Epidermal melanocyte (primary cell): ENCODE data around the gene CYLC1.

Source experiments
- DNase-seq: peaks from one replicate; pipeline ENCODE4 v3.0.0; 2011; ENCODE audit warnings: low spot score; ENCODE audit not compliant: insufficient read length

The CYLC1 gene, protein sequence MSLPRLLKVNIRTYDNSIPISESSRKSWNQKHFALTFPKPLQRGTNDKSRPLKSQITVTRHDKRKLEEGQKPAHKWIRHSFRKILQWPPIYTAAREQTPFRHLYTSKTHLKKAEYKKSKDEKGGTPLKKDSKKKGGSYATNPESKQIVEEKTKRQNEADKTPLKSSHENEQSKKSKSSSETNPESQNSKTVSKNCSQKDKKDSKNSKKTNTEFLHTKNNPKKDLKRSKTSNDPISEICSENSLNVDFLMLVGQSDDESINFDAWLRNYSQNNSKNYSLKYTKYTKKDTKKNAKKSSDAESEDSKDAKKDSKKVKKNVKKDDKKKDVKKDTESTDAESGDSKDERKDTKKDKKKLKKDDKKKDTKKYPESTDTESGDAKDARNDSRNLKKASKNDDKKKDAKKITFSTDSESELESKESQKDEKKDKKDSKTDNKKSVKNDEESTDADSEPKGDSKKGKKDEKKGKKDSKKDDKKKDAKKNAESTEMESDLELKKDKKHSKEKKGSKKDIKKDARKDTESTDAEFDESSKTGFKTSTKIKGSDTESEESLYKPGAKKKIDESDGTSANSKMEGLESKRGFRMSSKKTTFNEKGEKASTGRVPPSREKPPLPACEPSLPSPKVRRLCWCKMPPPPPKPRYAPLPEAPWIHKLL

GRCh38 chrX:83860846-83861245 is at the start of gene CYLC1:
CYLC1 (plus strand) TSS chrX:83861146; CDS start chrX:83861183, 37 bp downstream.
- no peak for DNase-seq

DNA sequence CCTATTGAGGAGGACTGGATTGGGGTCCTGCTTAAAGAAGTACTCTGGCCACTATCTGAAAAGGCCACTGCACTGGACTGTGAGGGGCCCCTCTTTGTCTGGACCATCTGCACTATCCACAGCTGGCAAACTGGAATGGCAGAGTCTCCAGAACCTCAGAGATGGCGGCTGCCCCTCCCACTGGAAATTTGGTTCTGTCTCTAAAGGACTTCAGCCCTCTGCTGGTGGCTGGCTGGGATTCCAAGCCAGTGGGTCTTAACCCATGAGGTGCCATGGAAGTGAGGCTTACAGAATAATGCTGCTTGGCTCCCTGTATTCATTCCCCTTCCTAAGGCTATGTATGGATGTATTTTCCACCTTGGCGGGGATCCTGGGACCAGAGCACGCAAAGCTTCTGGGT is 41.6 kb upstream of the CYLC1 start:
- DNase-seq = no peak

- no peak for DNase-seq
Measured at GRCh38 chrX:83829874-83830273, 31.1 kb upstream of the CYLC1 start.

GRCh38 chrX:83845397-83845796 is 15.5 kb upstream of the CYLC1 start:
- no peak for DNase-seq

GRCh38 chrX:83847339-83847738 is 13.6 kb upstream of the CYLC1 start:
- no peak for DNase-seq

GRCh38 chrX:83888585-83888984 is 27.6 kb downstream of the CYLC1 start:
- DNase-seq = no peak

DNA sequence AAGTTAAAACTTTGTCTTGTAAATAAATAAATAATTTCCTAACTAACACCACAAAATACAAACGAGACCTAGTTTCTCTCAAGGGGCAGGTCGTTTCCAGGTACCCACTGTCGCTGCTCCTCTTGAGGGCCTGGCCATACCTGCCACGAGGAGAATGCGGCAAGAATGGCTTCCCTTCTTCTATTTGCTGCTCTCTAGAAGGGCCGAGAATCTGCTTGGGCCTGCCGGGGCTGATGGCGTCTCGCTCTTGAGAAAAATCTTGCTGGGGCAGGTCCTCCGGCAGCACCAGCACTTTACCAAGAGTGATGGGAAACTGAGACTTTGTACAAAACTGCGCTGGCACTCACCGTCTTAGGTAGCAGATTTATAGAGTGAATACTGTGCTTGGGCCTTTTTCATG is 31.5 kb downstream of the CYLC1 start:
- no peak for DNase-seq

- no peak for DNase-seq
Measured at GRCh38 chrX:83906921-83907320, 46.0 kb downstream of the CYLC1 start.

DNA sequence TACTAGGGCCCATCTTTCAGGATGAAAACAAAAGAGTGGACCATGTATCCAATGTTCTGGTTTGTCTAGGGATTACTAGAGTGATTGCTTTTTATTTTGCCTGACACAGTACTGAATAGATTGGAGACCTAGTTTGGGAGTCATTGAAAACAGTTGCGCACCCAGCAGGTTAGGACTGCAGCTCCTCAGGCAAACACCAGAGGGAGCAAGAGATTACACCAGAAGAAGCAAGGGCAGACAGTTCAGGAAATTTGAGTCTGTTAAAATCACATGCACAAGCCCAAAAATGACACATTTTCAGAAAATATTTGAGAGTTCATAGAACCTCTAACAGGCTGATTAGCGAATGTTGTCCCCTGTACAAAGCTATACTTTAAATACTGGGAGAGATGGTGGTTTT is 55.6 kb downstream of the CYLC1 start:
- DNase-seq = no peak

DNA sequence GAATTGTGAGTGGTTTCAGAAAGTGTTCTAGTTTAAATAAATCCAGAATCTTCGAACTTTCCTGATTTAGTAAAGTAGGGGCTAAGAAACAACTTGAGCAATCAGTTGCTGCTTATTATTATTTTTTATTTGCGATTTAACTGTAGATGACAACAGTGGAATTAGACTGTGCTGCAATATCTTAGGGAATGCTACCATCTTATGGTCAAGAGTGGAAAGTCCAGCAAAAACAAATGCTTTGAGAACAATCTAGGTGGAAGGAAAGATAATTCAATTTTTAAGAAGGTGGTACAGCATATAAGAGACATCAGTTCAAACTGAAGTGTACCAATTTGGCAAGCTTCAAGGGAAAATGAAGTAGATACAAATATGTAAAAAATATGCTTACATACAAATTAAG is 73.3 kb downstream of the CYLC1 start:
- no peak for DNase-seq
